Right renal cortex interstitium (tissue), 3 donors: ENCODE measurements around the gene MAU2. TPM values are rescaled to one million over a fixed set of nuclear protein-coding genes. Genes with fewer than 3 reads are reported as not detected.
"Not testable (repeated sequence)": the region's sequence is repeated elsewhere in the genome, so short reads cannot be mapped to it uniquely, and the experiment has no call there.

ENCODE experiments used
- DNase-seq, 3 donors: peaks; one replicate each; pipeline ENCODE4 v3.0.0-alpha.2; 2013; ENCODE audit warnings: low read depth in 3 of 3, low spot score in 2 of 3
- polyA plus RNA-seq, 3 donors: library from polyadenylated mRNA; unstranded; fragments of 120-200 nt; gene quantifications; one replicate each; pipeline ENCODE4 v1.2.1, GENCODE V29; 2013; ENCODE audit not compliant: insufficient read length in 3 of 3

The MAU2 gene
- polyA plus RNA-seq, 3 donors: 36.6 to 41.3 (median 38.6) TPM

DNA sequence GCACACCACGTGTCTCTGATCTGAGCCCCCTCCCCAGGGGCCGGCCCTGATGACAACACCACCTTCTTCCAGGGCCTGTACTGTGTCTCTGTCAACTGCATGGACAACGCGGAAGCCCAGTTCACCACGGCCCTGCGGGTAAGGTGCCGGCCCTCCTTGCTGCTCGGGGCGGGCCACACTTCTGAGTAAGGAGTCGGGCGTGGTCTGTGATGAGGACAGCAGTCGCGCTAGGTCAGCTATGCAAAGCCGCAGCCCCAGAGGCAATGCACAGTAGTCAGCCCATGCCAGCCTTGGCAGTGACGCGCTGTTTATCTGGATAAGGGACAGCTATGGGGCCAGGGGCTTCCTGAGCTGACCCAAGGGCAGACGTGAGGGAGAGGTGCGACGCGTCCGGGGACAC lies 24.6 kb downstream of the MAU2 start:
- DNase-seq: no peak

DNA sequence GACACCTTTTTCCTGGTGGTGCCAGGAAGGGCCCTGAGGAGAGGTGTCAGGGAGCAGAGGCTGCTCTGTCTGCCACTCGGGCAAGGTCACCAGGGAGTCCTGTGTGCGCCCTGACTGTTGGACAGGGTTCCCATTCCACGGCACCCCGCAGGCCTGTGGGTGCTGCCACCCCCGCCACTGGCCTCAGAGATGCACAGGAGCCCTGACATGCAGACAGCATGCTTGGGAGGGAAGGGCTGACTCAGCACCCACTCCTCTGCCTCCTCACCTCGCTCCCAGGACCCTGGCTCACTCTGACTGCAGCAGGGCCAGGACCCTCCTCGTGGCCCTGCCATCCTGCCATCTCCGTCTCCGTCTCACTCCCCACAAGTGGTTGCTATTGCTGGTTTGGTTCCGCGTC lies 25.3 kb downstream of the MAU2 start:
- no peak for DNase-seq

DNA sequence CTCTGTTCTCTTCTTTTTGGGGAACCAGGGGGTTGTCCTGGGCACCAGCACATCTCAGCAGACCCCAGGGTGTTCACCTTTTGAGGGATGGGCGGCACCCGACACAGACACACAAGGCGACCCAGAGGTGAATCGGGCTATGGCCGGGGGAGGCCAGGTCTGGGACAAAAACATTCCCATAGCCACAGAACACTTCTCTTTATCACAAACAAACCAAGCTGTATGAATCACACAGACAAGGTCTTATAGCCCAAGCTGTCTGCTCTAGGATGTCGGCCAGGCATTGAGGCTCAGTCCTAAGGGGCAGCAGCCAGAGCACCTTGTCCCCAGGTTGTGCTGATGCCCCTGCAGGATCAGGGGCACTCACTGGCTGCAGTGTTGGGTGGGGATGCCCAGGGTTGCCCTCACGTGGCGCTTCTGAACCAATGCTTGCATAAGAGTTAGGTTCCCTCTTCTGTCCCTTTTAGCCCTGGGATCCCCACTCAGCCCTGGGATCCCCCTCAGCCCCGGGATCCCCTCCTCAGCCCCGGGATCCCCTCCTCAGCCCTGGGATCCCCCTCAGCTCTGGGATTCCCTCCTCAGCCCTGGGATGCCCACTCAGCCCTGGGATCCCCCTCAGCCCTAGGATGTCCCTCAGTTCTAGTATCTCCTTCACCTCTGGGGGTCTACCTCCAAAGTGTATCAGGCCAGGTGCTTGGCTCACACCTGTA lies 26.9 kb downstream of the MAU2 start:
- DNase-seq: no peak

DNA sequence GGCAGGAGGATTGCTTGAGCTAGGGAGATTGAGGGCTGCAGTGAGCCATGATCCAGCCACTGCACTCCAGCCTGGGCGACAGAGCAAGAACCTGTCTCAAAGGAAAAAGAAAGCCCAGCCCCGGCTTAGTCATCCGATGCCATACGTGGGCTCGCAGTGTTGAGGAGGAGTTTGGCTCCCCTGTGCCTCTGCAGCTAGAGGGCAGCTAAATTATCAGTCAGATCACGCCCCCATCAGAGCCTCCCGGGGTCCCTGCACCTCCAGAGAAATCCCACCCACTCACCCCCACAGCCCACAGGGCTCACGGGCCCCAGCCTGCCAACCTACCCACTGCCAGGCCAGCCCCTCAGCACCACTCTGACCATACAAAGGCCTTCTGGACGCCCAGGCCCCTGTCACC lies 27.6 kb downstream of the MAU2 start:
- DNase-seq: no peak

DNA sequence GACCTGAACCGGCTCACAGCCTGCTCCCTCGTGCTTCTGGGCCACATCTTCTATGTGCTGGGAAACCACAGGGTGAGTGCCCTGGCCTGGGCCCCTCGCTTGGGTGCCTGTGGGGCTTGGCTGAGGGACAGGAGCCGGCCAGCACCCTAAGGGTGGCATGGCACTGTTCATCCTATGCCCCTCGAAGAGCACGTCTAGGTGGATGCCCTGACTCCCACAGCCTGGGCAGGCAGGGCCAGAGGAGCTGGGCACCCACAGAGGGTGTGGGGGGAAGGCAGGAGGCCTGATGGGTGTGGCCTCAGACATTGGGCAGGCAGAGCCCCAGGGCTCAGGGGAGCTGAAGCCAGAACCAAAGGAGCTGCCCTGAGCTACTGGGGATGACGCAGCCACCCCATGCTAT lies 28.7 kb downstream of the MAU2 start:
- DNase-seq: no peak

DNA sequence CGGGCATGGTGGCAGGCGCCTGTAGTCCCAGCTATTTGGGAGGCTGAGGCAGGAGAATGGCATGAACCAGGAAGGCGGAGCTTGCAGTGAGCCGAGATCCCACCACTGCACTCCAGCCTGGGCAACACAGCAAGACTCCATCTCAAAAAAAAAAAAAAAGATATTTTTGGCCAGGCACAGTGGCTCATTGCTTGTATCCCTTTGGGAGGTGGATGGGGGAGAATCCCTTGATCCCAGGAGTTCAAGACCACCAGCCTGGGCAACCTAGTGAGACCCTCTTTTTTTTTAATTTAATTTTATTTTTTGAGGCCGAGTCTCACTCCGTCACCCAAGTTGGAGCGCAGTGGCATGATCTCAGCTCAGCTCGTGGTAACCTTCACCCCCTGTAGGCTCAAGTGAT lies 30.1 kb downstream of the MAU2 start:
- not testable (repeated sequence) for DNase-seq

DNA sequence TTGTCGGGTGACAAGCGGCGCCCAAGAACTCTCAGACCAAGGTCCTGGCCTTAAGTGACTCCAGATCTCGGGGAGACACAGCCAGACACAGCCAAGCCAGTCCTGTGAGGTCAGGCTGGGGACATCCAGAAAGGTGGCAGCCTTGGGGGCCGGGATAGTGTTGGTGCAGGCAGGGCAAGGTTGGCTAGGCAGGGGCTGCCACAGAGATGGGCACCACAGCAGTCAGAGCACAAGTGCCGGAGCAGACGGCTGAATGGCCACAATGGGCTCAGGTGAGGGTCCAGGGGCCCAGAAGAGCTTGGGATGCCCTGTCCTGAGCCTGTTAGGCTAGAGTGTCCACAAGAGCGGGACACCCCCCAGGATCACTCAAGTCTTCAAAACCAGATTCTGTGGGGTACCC lies 32.2 kb downstream of the MAU2 start:
- no peak for DNase-seq

DNA sequence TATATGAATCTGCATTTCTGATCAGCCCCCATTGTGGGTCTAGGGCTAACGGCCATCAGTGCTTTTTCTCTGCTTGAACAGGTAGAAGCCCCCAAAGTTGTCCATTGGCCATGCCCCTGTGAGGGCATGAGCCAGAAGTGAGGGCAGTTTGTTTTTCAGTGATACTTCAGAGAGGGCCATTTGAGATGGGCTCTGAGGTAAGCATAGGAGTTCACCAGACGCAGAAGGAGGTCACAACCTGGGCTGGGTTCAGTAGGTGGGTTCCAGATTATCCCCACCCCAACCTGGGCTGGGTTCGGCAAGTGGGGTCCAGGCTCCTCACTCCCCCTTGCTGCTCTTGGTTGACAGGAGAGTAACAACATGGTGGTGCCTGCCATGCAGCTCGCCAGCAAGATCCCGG lies 33.4 kb downstream of the MAU2 start:
- no peak for DNase-seq

DNA sequence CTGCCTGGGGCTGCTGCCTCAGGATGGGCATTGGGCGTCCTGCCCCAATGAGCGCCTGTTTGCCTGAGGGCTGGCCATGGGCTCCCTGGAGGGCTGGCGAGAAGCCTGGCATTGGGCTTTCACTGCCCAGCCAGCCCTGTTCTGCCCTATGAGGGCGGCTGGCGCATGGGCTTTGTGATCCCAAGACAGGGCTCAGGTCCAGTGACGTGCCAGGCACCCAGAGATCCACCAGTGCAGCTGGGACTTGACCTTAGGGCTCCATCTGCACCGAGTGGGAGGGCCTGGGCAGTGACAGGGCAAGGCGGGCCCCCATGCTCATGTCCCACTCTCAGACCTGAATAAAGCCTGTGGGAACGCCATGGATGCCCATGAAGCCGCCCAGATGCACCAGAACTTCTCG lies 34.3 kb downstream of the MAU2 start:
- DNase-seq: no peak

DNA sequence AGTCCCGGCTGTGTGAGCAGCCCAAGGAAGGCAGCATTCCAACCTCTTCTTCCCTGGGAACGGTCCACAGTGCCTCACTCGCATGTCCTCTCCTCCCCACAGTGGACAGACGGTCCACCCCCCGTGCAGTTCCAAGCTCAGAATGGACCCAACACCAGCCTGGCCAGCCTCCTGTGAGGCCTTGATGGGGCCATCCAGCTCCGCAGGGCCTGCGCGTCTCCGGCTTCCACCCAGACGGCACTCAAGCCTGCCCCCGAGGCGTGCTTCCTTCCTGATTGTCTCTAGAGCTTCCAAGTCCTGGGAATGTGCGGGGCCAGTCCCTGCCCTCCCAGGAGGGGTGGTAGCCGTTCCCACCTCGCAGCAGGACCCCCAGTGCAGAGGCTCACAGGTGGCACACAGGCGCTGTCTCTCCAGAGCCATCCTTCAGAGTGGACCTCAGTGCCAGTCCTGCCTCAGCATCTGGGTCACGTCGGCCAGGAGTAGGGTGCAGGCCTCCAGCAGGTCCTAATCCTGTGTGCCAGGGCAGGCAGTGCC lies 35.0 kb downstream of the MAU2 start:
- DNase-seq: no peak

DNA sequence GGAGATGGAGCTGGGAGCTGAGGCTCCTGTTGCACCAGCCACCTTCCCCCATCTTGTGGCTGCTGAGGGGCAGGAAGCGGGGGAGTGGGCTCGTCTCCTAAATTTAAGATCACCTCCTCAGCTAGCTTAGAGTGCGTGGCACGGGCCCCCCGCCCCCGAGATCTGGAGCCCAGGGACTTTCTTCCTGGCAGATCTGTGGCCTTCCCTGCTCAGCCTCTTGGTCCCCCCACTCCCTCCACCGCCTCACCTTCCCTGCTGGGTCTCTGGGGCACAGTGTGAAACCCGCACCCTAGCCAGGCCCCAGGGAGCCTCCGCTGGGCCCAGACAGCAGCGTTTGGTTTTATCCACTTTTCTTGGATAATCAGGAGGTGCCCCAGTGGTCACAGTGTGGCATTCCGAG lies 35.9 kb downstream of the MAU2 start:
- DNase-seq: no peak

DNA sequence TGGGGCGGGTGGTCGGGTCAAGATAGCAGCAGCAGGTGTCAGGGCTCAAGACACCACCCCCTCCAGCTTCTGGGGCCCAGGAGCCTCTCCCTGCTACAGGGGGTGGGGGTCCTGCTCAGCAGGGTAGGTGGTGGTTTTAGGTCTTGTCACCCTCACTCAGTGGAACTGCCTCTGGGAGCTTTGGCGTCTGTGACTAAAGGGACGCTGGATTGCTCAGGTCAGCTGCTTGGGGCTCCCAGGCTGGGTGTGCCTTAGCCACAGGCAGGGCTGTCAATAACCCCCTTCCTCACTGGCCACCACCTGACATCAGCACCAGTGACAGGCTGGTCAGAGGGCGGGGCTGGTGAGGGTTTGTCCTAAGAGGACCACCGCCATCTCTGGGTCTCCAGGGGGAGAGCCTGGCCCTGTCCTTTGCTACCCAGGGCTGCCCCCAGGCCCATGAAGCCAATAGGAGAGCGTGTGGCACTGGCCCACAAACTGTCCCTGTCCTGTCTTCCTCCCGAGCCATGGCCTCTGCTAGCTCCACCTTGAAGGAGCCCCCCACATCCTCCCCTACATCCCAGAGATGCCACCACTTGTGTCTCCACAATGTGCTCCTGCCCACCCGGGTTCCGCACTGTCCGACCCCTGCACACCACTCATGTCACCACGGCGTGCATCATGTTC lies 36.4 kb downstream of the MAU2 start:
- no peak for DNase-seq

DNA sequence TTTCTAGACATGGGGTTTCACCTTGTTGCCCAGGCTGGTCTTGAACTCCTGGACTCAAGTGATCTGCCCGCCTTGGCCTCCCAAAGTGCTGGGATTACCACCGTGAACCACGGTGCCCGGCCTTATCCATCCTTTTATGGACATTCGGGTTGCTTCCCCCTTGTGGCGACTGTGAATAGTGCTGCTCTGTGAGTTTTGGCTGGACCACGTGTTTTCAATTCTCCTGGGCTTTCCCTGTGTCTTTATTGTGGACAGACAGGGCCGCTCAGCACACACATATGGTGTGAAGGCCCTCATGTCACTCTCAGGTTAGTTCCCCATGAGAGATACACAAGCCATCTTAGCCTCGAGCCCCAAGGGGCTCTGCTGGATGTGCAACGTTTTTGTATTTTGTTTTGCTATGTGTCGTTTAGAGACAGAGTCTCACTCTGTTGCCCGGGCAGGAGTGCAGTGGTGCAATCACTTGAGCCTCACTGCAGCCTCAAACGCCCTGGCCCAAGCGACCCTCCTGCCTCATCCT lies 40.5 kb downstream of the MAU2 start:
- DNase-seq: peak in 2 of 3 donors; percentile 62 to 68

DNA sequence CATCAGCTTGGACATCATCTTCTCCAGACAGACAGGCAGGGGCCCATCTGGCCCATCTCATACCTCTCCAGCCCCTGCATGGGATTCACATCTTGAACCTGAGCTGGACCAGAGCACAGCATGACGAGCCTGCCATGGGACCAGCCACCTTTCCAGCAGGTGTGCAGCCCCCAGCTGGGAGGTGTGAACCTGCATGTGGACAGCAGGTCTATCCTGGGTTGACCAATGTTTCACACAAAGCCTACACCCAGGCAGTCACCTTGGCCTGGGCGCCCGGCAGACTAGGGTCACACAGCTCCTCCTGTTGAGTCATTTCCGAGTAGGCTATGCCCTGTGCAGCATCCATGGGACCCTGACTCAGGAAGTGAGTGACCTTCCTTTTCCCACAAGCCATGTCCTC lies 41.4 kb downstream of the MAU2 start:
- no peak for DNase-seq

DNA sequence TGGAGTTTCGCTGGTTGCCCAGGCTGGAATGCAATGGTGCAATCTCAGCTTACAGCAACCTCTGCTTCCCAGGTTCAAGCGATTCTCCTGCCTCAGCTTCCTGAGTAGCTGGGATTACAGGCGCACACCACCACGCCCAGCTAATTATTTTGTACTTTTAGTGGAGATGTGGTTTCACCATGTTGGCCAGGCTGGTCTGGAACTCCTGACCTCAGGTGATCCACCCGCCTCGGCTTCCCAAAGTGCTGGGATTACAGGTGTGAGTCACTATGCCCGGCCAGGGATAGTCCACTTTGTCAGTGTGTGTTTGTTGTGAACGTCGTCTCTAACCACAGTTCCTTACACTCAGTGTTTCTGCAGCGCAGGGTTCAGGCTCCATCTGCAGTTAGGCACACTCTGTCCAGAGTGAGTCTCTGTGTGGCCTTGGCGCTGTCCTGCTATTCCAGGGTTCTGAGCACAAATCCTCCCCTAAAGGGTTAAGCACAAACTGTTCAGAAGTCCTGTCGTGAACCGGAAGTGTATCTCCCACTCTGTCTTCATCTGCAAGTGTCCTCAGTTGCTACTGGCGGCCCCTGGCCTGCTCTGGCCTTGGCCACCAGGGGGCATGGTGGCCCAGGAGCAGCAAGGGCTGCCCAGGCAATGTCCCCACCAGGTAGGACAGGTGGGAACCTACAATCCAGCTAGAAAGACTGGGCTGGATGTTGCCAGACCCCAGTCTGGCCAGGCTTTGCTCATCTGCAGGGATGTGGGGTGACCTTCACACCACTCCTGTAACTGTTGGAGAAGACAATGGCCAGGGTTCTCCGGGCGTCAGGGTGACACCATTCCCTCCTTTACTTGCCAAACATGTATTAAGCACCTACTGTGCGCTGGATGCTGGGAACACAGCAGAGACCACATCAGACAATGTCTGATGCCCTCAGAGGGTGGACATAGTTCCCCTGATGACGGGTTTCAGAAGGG lies 46.1 kb downstream of the MAU2 start:
- no peak for DNase-seq

DNA sequence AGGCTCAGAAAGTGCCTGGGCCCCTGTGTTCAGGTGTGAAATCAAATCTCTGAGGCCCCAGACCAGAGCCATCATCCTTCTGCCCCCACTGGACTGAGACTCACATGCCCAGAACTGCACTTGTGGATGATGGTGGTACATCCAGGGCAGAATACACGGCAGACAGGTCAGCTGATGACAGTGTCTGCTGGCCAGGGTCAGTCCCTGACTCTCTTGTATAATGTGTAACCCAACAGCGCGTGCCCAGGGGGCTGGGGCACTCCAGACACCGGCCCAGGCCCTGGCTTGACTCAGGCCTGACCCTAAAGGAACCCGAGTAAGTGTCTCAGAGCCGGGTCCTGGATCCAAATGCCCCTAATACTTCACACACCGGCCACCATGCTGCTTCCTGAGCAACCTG lies 47.5 kb downstream of the MAU2 start:
- no peak for DNase-seq

DNA sequence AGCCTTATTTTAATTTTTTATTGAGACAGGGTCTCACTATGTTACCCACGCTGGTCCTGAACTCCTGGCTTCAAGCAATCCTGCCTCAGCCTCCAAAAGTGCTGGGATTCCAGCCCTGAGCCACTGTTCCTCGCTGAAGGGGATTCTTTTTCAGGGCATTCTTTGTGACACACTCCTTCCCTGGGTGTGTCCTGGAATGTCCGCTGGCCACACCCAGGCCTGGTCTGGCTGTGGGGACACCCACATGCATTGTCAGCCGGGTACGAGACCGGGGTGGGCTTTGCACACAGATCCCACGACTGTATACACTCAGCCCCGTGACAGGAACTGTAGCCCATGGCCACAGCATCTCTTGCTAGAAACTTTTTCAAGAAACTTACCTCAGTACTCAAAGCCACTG lies 50.4 kb downstream of the MAU2 start:
- DNase-seq: no peak

DNA sequence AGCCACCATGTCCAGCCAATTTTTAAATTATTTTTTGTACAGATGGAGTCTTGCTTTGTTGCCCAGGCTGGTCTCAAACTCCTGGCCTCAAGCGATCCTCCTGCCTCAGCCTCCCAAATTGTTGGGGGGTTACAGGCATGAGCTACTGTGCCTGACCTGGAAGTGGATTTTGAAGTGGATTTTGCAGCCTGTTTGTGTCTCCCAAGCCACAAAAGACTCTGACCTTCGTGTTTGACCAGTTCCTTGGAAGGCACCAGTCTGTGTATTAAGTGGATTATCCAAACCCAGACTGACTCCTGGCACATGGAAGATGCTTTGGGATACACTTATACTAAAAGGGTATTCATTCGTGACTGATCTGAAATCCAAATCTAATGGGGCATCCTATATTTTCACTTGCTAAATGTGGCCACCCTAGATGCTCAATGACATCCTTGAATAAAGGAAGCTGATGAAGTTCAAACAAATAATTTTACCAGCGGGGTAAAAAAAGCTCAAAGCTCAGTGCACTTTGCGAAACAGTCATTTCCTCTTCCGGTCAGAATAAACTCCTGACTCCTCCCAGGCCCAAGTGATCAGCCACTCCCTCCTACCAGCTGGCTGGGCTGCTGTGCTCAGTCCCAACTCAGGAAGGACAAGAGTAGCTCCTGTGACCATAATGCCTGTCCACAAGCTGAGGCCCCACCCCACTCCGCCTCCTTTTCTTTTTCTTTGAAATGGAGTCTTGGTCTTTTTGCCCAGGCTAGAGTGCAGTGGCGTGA lies 52.2 kb downstream of the MAU2 start:
- DNase-seq: no peak

DNA sequence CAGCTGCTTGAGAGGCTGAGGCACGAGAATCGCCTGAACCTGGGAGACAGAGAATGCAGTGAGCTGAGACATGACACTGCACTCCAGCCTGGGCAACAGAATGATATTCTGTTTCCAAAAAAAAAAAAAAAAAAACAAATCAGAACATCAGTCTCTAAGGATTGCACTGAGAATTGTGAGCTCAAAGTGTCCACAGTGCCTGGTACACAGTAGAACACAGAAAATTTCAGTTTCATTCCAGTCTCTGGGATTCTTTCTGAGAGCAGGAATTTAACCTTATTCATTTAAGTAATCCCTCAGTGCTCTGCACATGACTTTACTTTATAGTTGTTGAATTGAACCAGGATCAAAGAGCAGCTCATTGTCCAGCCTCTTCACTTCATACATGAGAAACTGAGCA lies 58.9 kb downstream of the MAU2 start:
- no peak for DNase-seq

DNA sequence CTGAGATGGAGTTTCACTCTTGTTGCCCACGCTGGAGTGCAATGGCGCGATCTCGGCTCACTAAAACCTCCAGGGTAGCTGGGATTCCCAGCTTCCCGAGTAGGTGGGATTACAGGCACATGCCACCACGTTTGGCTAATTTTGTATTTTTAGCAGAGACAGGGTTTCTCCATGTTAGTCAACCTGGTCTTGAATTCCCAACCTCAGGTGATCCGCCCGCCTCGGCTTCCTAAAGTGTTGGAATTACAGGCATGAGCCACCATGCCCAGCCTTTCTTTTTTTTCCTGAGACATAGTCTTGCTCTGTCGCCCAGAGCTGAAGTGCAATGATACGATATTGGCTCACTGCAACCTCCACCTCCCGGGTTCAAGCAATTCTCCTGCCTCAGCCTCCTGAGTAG lies 59.7 kb downstream of the MAU2 start:
- DNase-seq: not testable (repeated sequence)
